GM21381 (cell line): Measurements from ENCODE around the gene CYP24A1.

ENCODE experiments used
- ATAC-seq: cut with Tn5 transposase; IDR thresholded peaks from one replicate; pipeline ENCODE4 v1.9.1; 2021; ENCODE audit warnings: mild to moderate bottlenecking, moderate library complexity; ENCODE audit not compliant: unreplicated experiment

The CYP24A1 gene

GRCh38 chr20:54158856-54159418 lies 14.8 kb downstream of the CYP24A1 start:
- ATAC-seq, result no peak

- no peak for ATAC-seq
Observed at GRCh38 chr20:54158226-54158625, 15.6 kb downstream of the CYP24A1 start.

DNA sequence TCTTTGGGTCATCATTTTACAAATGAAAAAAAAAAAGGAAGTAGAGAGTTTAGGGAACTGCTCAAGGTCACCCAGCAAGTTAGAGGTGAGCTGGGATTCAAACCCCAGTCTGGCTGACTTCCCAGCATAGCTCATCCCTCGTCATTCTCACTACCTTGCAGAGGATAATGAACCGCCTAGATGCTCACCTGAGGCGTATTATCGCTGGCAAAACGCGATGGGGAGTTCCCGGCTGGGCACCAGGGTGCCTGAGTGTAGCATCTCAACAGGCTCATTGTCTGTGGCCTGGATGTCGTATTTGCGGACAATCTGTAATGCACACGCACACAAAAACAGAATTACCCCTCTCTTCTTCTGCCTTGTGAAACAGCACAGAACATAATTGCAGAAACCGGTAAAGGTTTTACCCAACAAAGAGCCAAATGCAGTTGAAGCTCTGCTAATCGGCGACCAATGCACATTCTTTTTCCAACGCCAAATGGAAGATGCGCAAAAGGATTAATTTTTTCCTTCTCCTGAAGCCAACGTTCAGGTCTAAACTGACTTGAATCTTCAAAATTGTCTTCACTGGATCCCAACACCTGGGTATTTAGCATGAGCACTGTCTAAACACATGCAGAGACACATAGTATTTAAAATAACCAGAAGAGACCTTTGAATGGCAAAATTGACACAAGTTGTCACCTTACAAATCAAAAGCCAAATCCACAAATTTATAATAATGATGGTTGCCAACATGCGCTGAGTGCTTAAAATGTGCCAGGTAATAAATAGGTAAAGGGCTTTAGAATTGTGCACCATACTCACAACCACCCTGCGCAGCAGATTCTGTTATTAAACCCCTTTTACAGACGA lies 16.6 kb downstream of the CYP24A1 start:
- no peak for ATAC-seq

- no peak for ATAC-seq
Observed at GRCh38 chr20:54156522-54156921, 17.3 kb downstream of the CYP24A1 start.

DNA sequence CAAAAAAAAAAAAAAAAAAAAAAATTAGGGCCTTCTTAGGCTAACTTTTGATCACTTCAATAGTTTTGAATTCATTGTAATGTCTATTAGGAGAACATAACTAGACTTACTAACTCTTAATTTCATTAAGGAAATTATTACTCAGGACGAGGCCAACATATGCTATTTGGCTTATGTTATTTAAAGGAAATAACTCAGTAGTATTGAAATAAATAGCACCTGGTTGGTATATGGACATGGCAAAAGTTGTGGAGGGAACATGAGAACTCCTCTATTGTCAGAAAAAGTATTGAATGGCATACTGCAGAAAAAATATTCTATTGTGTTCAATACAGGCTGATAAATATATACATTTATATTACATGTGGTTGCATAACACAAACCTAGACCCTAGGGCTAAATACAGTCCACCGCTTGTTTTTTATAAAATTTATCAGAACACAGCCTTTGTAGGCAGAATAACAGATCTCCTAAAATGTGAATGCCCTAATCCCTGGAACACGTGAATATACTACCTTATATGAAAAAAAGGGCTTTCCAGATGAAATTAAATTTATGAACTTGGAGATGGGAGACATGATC lies 18.0 kb downstream of the CYP24A1 start:
- ATAC-seq, result no peak

- ATAC-seq, result no peak
Observed at GRCh38 chr20:54154439-54154838, 19.3 kb downstream of the CYP24A1 start.

- no peak for ATAC-seq
Observed at GRCh38 chr20:54153847-54154246, 19.9 kb downstream of the CYP24A1 start.

DNA sequence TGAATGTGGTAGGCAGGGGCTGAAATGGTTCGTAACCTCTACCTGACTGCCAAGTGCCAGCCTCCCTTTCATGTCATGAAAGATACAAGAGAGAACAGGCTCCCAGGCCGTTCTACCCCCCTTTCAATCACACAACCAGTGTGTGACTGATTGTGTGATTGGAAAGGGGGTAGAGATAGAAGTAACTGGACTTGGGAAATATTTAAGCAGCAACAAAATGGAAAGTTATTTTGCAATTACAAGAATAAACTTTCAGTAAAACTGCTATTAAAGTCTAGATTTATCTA lies 20.8 kb downstream of the CYP24A1 start:
- no peak for ATAC-seq

DNA sequence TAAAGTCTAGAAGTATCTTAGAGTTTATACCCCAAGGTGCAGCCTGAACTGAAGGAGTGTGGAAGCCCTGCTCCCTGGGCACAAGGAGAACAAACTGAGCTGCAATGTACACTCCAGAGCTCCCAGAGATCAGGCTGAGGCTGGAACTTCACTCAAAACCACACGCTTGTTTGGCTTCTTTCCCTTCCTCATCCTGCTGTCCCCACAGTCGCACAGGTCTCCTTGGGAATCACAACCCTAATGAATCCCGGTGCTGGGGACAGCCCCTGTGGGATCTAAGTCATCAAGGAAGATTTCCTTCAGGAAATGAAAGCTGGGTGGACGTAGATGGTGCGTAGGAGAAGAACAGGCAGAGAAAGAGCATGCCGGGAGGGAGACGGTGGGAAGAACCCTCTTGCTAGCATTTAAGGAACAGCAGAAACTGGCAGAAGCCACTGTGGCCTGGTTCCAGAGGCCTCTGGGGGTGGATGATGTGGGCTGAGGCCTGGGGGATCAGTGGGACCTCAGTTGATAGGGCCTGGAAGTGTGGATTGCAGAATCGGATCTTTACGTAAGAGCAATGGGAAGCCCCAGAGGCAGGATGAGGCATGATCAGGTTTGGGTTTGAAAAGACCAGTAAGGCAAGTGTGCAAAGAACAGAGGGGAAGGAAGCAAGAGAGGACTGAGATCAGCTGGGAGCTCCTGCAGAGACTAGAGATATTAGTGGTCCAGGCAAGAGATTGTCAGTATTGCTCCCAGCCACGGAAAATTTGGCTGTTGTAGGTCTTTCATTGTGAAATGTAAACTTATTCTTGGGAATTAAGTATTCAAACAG lies 21.4 kb downstream of the CYP24A1 start:
- no peak for ATAC-seq

GRCh38 chr20:54151511-54152226 lies 22.1 kb downstream of the CYP24A1 start:
- no peak for ATAC-seq

GRCh38 chr20:54151075-54151439 lies 22.7 kb downstream of the CYP24A1 start:
- no peak for ATAC-seq

DNA sequence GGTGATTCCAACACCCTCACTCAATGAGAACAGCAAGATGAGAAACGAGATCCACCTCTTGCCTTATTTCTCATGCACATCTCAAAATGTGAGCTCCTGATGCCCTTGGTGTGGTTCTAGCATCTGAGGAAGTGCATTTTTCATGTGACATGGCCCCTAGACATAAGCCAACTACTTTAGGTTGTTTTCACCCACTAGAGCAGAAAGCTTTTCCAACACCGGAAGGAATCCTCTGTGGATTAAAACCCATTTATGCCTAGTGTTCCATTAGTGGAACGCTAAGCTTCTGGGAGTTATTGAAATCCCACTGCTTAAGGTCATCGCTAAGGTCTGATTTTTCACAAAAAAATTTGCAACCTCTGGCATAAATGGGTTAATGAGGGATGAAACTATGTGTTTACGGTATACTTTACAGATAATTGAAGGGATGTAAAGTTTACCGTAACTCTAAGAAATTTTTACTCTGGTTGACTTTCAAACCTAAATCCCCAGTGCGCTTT lies 24.0 kb downstream of the CYP24A1 start:
- no peak for ATAC-seq

GRCh38 chr20:54148947-54149764 lies 24.6 kb downstream of the CYP24A1 start:
- no peak for ATAC-seq

DNA sequence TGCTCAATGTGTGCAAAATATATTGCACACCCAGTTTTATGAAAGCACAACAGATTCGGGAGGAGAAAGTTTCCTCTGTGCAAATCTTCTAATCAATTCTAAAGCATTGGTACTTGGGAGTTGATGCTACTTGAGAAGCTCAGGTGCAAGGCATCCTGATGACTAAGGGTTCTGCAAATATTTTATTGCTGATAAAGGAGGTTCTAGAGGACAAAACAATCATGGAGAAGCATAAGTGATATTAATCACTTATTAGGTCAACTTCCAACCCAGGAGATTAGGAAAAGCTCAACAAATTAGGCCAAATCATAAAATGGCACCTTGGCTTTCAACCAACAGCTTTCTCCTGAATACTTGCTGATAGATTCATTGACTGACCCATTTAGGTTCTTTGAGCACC lies 27.1 kb downstream of the CYP24A1 start:
- no peak for ATAC-seq

DNA sequence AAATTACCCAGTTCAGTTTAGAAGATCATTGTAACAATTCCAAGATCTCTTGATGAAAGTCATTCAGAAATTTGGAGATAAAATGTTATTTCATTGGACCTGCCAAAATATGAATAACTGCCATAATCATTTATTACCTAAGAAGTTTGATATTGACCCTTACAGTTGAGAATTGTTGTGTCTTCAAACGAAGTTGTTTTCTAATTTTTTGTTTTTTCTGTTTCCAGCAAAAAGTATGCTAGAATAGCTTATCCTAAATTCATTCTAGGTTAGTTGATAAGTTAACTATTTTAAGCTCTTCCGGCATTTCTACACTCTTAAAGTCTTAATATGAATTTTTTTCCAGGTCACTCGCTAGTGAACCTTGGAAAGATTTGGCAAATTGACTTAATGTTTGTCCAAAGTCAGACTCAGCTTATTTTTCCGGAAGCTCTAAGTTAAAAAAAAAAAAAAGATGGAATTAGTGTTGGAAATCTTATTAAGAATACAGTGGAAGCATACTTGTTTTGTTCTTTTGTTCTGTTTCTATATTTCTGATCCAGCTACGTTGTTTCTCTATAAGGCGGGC lies 28.9 kb downstream of the CYP24A1 start:
- no peak for ATAC-seq

DNA sequence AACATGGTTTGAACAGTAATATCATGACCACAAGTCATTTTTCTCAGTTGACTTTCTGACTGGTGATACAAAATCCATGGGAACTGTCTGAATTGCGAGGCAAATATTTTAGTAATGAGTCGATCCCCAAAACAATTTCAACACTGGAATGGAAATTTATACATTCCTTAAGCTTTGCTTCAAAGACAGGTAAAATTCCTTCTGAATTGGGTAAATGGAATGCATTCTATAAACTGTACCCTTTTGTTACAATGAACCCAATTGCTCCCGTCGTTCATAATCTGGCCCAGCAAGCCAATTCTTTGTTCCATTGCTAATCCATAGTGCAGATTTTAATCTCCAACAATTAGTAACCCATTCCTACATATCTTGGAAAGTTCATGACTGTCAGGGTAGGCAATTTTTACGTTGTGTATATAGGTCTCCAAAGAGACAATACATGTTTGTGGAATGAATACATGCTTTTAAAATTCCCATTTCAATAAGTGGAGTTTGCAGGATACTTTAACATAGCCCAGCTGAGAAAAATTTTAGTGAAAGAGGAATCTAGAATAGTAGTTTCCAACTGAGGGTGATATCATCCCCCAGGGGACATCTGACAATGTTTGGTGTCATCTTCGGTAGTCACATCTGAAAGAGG lies 32.7 kb downstream of the CYP24A1 start:
- ATAC-seq, result no peak

DNA sequence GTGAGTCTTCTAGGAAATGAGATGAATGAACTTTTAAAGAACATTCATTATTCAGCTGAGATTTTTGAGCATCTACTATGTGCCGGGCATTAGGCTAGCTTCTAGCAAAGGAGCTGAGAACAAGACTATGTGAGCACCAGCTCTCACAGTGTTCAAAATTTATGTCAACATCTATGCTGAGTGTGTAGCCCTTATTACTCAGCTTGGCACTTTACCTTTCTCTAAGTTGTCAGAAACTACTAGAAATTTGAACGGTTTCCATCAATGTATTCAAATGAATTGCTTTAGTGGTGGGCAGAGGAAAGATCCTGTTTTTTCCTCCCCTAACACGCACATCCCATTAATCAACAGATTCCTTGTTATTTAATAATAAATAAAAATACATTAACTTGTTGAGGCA lies 33.3 kb downstream of the CYP24A1 start:
- ATAC-seq, result no peak

DNA sequence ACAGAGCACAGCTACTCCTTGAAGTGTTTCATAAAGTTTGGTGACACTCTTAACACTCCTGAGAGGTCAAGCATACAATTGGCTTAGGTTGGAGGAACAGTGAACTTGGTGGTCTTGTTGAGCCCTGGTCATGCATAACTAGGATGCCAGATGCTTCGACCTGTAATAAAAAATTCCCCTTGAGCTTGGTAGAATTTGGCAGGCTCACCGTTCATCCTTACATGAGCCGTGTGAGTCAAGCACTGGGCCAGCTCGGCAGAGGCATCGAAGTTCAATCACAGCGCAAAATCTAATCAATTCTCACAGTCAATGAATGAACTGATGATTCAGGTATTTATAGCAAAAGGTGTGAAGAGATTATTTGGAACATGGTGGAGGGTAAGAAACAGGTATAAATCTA lies 33.7 kb downstream of the CYP24A1 start:
- ATAC-seq, result no peak

DNA sequence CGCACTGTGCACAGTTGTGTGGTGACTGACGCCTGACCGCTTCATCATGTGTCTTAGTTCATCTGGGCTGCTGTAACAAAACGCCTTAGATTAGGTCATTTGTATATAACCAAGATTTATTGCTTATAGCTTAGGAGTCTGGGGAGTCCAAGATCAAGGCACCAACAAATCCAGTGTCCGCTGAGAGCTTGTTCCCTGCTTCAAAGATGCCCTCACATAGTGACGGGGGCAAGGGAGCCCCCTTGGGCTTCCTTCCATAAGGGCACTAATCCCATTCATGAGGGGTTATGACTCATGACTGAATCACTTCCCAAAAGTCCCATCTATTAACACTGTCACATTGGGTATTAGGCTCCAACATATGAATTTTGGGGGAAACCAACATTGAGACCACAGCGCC lies 34.6 kb downstream of the CYP24A1 start:
- ATAC-seq, result no peak
